ENCODE data around the gene TNKS2. TPM values are rescaled to one million over a fixed set of nuclear protein-coding genes. Genes with fewer than 3 reads are reported as not detected.
A peak's percentile ranks its signal among the peaks of the same experiment; 100 is the strongest.

Gene TNKS2
- total and polyA plus RNA-seq, 2 of the 13 experiments (the other 11 are each of a cell fraction or from before 2014, with no cell fraction given): 15.2 to 19.4 TPM

DNA sequence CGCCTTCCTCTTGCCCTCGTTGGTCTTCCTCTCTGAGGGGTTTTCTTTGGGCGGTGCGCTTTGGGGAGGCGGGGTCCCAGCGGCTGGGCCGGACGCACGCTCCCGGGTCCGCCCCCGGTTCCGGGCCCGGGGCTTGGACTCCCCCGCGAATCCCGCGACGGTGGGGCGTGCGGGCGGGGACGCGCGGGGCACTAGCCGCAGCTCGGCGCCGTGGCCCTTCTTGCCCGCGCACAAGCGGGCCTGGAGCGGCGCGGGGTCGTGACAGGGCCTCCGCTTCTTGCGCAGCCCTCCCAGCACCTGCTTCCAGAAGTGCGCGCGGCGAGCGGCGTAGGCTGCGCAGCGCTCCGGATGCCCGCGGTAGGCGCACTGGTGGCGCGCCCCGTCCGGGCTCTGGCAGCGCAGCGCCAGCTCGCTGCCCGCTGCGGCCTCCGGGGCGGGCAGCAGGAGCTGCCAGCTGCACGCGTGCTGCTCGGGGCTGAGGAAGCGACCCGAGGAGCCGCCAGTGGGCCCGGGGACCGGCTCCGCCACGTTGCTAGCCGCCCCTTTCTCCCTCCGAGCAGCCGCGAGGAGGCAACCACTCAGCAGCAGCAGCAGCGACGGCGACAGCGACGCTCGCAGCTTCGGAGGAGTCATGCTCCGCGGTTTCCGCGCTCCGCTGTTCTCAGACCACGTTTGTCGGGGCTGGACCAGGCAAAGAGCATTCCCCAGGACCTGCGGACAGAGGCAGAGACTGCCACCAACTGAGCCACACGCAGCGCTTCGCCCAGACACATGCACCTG lies 110.3 kb downstream of the TNKS2 start (continued):
- TF ChIP-seq, protein P1, sequence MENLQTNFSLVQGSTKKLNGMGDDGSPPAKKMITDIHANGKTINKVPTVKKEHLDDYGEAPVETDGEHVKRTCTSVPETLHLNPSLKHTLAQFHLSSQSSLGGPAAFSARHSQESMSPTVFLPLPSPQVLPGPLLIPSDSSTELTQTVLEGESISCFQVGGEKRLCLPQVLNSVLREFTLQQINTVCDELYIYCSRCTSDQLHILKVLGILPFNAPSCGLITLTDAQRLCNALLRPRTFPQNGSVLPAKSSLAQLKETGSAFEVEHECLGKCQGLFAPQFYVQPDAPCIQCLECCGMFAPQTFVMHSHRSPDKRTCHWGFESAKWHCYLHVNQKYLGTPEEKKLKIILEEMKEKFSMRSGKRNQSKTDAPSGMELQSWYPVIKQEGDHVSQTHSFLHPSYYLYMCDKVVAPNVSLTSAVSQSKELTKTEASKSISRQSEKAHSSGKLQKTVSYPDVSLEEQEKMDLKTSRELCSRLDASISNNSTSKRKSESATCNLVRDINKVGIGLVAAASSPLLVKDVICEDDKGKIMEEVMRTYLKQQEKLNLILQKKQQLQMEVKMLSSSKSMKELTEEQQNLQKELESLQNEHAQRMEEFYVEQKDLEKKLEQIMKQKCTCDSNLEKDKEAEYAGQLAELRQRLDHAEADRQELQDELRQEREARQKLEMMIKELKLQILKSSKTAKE (CRISPR knock-in tag; IDR thresholded peaks at IDR 0.05; ENCODE audit: borderline replicate concordance): peak; percentile 43; the same call in 1 of the 2 replicates
- TF ChIP-seq FOXC1 (CRISPR knock-in tag; IDR thresholded peaks at IDR 0.05; ENCODE audit: borderline replicate concordance): peak; percentile 92
- peak; percentile 88; the same call in 1 of the 2 replicates for TF ChIP-seq ZNF879 (CRISPR knock-in tag; IDR thresholded peaks at IDR 0.05)
- TF ChIP-seq KDM5A (IDR thresholded peaks at IDR 0.05; ENCODE audit: borderline replicate concordance, low read length): peak; percentile 69
- no peak for TF ChIP-seq ZNF781 (CRISPR knock-in tag; IDR thresholded peaks at IDR 0.05; ENCODE audit: borderline replicate concordance, not compliant biosample characterization)
- TF ChIP-seq KLF9 (CRISPR knock-in tag; IDR thresholded peaks at IDR 0.05; ENCODE audit: low read depth): 0 out of 2 replicates have a peak, but pooled peaks have one; percentile 41
- TF ChIP-seq, protein P2, sequence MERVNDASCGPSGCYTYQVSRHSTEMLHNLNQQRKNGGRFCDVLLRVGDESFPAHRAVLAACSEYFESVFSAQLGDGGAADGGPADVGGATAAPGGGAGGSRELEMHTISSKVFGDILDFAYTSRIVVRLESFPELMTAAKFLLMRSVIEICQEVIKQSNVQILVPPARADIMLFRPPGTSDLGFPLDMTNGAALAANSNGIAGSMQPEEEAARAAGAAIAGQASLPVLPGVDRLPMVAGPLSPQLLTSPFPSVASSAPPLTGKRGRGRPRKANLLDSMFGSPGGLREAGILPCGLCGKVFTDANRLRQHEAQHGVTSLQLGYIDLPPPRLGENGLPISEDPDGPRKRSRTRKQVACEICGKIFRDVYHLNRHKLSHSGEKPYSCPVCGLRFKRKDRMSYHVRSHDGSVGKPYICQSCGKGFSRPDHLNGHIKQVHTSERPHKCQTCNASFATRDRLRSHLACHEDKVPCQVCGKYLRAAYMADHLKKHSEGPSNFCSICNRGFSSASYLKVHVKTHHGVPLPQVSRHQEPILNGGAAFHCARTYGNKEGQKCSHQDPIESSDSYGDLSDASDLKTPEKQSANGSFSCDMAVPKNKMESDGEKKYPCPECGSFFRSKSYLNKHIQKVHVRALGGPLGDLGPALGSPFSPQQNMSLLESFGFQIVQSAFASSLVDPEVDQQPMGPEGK (CRISPR knock-in tag; IDR thresholded peaks at IDR 0.05): 0 out of 2 replicates have a peak, but pooled peaks have one; percentile 38
- 0 out of 2 replicates have a peak, but pooled peaks have one; percentile 18 for TF ChIP-seq ZNF629 (CRISPR knock-in tag; conservative IDR thresholded peaks at IDR 0.05)
- TF ChIP-seq ZNF10 (CRISPR knock-in tag; IDR thresholded peaks at IDR 0.05; ENCODE audit: borderline replicate concordance, low read depth): no peak
- 0 out of 2 replicates have a peak, but pooled peaks have one; percentile 49 for TF ChIP-seq HMG20B (CRISPR knock-in tag; conservative IDR thresholded peaks at IDR 0.05)
- no peak for TF ChIP-seq EZH2 (conservative IDR thresholded peaks at IDR 0.05; ENCODE audit: low read depth, low read length)
- TF ChIP-seq, protein P3, sequence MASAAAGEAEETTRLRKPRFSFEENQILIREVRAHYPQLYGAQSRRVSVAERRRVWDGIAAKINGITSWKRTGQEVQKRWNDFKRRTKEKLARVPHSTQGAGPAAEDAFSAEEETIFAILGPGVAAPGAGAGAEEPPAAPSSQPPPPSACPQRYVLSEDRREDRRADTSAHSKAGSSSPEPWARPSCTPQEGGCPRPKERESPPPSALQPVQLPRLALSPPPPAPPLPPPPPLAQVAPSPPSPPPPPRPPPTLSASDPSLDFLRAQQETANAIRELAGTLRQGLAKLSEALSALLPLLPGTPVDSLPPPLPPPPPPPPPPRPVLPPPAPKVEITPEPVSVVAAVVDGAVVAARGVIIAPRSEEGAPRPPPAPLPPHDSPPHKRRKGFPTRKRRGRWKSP (CRISPR knock-in tag; IDR thresholded peaks at IDR 0.05): peak; percentile 95
- peak; percentile 91 for TF ChIP-seq DMAP1 (CRISPR knock-in tag; IDR thresholded peaks at IDR 0.05)
- TF ChIP-seq, protein P4, sequence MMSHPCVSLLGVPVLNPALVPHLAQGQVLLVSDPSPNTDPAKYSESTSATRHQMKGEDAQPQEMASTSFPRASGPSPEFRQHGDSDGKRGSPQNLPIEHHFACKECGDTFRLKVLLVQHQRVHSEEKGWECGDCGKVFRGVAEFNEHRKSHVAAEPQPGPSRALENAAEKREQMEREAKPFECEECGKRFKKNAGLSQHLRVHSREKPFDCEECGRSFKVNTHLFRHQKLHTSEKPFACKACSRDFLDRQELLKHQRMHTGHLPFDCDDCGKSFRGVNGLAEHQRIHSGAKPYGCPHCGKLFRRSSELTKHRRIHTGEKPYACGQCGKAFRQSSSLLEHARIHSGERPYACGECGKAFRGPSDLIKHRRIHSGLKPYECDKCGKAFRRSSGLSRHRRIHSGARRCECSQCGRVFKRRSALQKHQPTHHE (CRISPR knock-in tag; IDR thresholded peaks at IDR 0.05; ENCODE audit: borderline replicate concordance): no peak
- TF ChIP-seq, protein P5, sequence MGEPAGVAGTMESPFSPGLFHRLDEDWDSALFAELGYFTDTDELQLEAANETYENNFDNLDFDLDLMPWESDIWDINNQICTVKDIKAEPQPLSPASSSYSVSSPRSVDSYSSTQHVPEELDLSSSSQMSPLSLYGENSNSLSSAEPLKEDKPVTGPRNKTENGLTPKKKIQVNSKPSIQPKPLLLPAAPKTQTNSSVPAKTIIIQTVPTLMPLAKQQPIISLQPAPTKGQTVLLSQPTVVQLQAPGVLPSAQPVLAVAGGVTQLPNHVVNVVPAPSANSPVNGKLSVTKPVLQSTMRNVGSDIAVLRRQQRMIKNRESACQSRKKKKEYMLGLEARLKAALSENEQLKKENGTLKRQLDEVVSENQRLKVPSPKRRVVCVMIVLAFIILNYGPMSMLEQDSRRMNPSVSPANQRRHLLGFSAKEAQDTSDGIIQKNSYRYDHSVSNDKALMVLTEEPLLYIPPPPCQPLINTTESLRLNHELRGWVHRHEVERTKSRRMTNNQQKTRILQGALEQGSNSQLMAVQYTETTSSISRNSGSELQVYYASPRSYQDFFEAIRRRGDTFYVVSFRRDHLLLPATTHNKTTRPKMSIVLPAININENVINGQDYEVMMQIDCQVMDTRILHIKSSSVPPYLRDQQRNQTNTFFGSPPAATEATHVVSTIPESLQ (CRISPR knock-in tag; conservative IDR thresholded peaks at IDR 0.05): no peak; the same call in 1 of the 2 replicates
